GM18951 (cell line): ENCODE measurements around the gene ABHD8.
"Not testable (repeated sequence)": the region's sequence is repeated elsewhere in the genome, so short reads cannot be mapped to it uniquely, and the experiment has no call there.

Experiments
- POLR2A ChIP-seq: IDR thresholded peaks from 4 replicates; pipeline ENCODE4 v1.6.1; 2011; ENCODE audit warnings: mild to moderate bottlenecking; ENCODE audit not compliant: insufficient read length, insufficient read depth; ENCODE audit errors: extremely low read depth
- in situ Hi-C: fragments of 300-500 bp; cut with MboI; formaldehyde crosslinking; loops from one replicate; pipeline ENCODE4 v1.12.0; 2022; ENCODE audit warnings: low sequenced_read_pairs, mixed read lengths, inconsistent platforms; ENCODE audit not compliant: unreplicated experiment

Gene ABHD8

GRCh38 chr19:17289489-17289888 lies 13.7 kb downstream of the ABHD8 start:
- in situ Hi-C loops = no loop called here
- no peak for TF ChIP-seq POLR2A

- in situ Hi-C loops = no loop called here
- TF ChIP-seq POLR2A = no peak
Measured at GRCh38 chr19:17286752-17287151, 16.5 kb downstream of the ABHD8 start.

GRCh38 chr19:17286263-17286662 lies 17.0 kb downstream of the ABHD8 start:
- in situ Hi-C loops = no loop called here

GRCh38 chr19:17285415-17286135 lies 17.6 kb downstream of the ABHD8 start:
- in situ Hi-C loops = no loop called here
- no peak for TF ChIP-seq POLR2A

More at GRCh38 chr19:17286263-17286662, 17.0 kb downstream of the ABHD8 start:
- no peak for TF ChIP-seq POLR2A

GRCh38 chr19:17283504-17283996 lies 19.7 kb downstream of the ABHD8 start:
- TF ChIP-seq POLR2A = no peak
- in situ Hi-C loops = no loop called here

GRCh38 chr19:17282488-17283125 lies 20.6 kb downstream of the ABHD8 start:
- TF ChIP-seq POLR2A = peak; percentile 44
- in situ Hi-C loops = no loop called here

- TF ChIP-seq POLR2A = peak; percentile 44
- in situ Hi-C loops = no loop called here
Measured at GRCh38 chr19:17281391-17282304, 21.6 kb downstream of the ABHD8 start, which contains the start of gene ANKLE1. ANKLE1 (plus strand) TSS chr19:17281901; CDS start chr19:17281921, 20 bp downstream.

- in situ Hi-C loops = no loop called here
- TF ChIP-seq POLR2A = no peak
Measured at GRCh38 chr19:17279436-17279835, 23.8 kb downstream of the ABHD8 start.

GRCh38 chr19:17275441-17276175 lies 27.6 kb downstream of the ABHD8 start:
- TF ChIP-seq POLR2A = no peak
- in situ Hi-C loops = no loop called here

GRCh38 chr19:17274892-17275291 lies 28.3 kb downstream of the ABHD8 start:
- in situ Hi-C loops = not testable (repeated sequence)

GRCh38 chr19:17268754-17269153 lies 34.5 kb downstream of the ABHD8 start:
- TF ChIP-seq POLR2A = no peak
- in situ Hi-C loops = no loop called here

- peak; percentile 76 for TF ChIP-seq POLR2A
- in situ Hi-C loops = no loop called here
Measured at GRCh38 chr19:17266975-17267788, 36.0 kb downstream of the ABHD8 start, which contains the start of gene BABAM1. BABAM1 (plus strand) TSS chr19:17267443; CDS start chr19:17268807, 1,364 bp downstream.
